HG02623 (cell line): Measurements from ENCODE around the gene CRACDL.
"Not testable (repeated sequence)": the region's sequence is repeated elsewhere in the genome, so short reads cannot be mapped to it uniquely, and the experiment has no call there.

Experiments
- ATAC-seq: cut with Tn5 transposase; IDR thresholded peaks from one replicate; pipeline ENCODE4 v1.9.1; 2021; ENCODE audit warnings: moderate library complexity; ENCODE audit not compliant: unreplicated experiment

Gene CRACDL

GRCh38 chr2:98759338-98759737, 176.7 kb downstream of the CRACDL start:
- ATAC-seq, result no peak

- peak; percentile 89 for ATAC-seq
Measured at GRCh38 chr2:98757904-98758421, 178.1 kb downstream of the CRACDL start.

GRCh38 chr2:98753801-98754200, 182.2 kb downstream of the CRACDL start:
- ATAC-seq, result no peak

GRCh38 chr2:98752711-98753110, 183.3 kb downstream of the CRACDL start:
- ATAC-seq, result not testable (repeated sequence)

- no peak for ATAC-seq
Measured at GRCh38 chr2:98751748-98752147, 184.3 kb downstream of the CRACDL start.

GRCh38 chr2:98750593-98751282, 185.3 kb downstream of the CRACDL start:
- no peak for ATAC-seq

GRCh38 chr2:98749066-98749450, 187.0 kb downstream of the CRACDL start:
- ATAC-seq, result no peak

GRCh38 chr2:98748292-98749065, 187.5 kb downstream of the CRACDL start:
- no peak for ATAC-seq

GRCh38 chr2:98747888-98748287, 188.1 kb downstream of the CRACDL start:
- ATAC-seq, result no peak

GRCh38 chr2:98746426-98746825, 189.6 kb downstream of the CRACDL start:
- no peak for ATAC-seq

- no peak for ATAC-seq
Measured at GRCh38 chr2:98744595-98744994, 191.4 kb downstream of the CRACDL start.
